Mucosa of rectum (tissue), 2 donors: ENCODE measurements around the gene RPS6KA2.
"Not testable (repeated sequence)": the region's sequence is repeated elsewhere in the genome, so short reads cannot be mapped to it uniquely, and the experiment has no call there.

Source experiments
- H3K27ac ChIP-seq, 2 donors: one replicate each; pipeline ENCODE4 v1.7.0; 2013; ENCODE audit warnings: inconsistent platforms in 2 of 2, low read depth in 2 of 2, low read length in 2 of 2
- H3K27me3 ChIP-seq, 2 donors: one replicate each; pipeline ENCODE4 v1.7.0; 2013; ENCODE audit warnings: low read length in 2 of 2; ENCODE audit not compliant: control insufficient read depth in 2 of 2, insufficient read depth in 2 of 2
- H3K36me3 ChIP-seq, 2 donors: one replicate each; pipeline ENCODE4 v1.7.0; 2013; ENCODE audit warnings: low read length in 2 of 2; ENCODE audit not compliant: control insufficient read depth in 2 of 2, insufficient read depth in 2 of 2
- H3K4me1 ChIP-seq, 2 donors: one replicate each; pipeline ENCODE4 v1.7.0; 2013; ENCODE audit warnings: low read length in 2 of 2, mild to moderate bottlenecking in 1 of 2; ENCODE audit not compliant: control insufficient read depth in 2 of 2, insufficient read depth in 2 of 2
- H3K4me3 ChIP-seq, 2 donors: one replicate each; pipeline ENCODE4 v1.7.0; 2013; ENCODE audit warnings: low read length in 2 of 2
- H3K9ac ChIP-seq, 2 donors: one replicate each; pipeline ENCODE4 v1.7.0; 2013; ENCODE audit warnings: low read length in 2 of 2, low read depth in 1 of 2, mild to moderate bottlenecking in 1 of 2
- H3K9me3 ChIP-seq, 2 donors: one replicate each; pipeline ENCODE4 v1.7.0; 2013; ENCODE audit warnings: low read length in 2 of 2; ENCODE audit not compliant: control insufficient read depth in 2 of 2
- donor health status: healthy.
- donor health status: Normal muscosa, but diverticular disease.

Gene RPS6KA2

GRCh38 chr6:166543603-166544295 lies 83.3 kb downstream of the RPS6KA2 start:
- H3K36me3 ChIP-seq: no peaks in the 10 kb centered on the region
- no peaks in the 10 kb centered on the region for H3K9me3 ChIP-seq
- no peak overlapping the region for H3K4me3 ChIP-seq
- no peak overlapping the region for H3K27ac ChIP-seq
- H3K27me3 ChIP-seq: no peaks in the 10 kb centered on the region
- peaks cover 0 to 3% of the 10 kb centered on the region in 2 donors for H3K4me1 ChIP-seq
- H3K9ac ChIP-seq: no peak overlapping the region

DNA sequence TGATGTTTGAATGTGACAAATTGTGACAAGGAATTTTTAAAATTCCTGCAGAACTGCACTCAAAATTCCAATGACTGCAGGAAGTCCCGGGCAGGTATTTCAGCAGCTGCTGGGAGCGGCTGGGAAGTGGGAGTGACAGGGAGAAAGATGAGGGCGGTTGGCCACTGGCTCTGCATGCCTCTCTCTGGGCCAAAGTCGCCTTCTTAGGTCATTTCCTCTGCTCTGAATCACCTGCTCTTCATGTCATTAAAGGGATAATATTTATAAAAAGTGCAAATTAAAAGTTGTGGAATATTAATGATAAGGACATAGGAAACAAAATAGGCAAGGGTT lies 84.5 kb downstream of the RPS6KA2 start:
- Histone ChIP-seq H3K9ac (no peak overlapping the region), H3K4me3 (peak overlapping the region in 1 of 2 donors; percentile 18), H3K27me3 (no peaks in the 10 kb centered on the region), H3K36me3 (no peaks in the 10 kb centered on the region), H3K9me3 (no peaks in the 10 kb centered on the region), H3K4me1 (peaks cover 0 to 3% of the 10 kb centered on the region in 2 donors), H3K27ac (peak overlapping the region in 1 of 2 donors; percentile 19)

DNA sequence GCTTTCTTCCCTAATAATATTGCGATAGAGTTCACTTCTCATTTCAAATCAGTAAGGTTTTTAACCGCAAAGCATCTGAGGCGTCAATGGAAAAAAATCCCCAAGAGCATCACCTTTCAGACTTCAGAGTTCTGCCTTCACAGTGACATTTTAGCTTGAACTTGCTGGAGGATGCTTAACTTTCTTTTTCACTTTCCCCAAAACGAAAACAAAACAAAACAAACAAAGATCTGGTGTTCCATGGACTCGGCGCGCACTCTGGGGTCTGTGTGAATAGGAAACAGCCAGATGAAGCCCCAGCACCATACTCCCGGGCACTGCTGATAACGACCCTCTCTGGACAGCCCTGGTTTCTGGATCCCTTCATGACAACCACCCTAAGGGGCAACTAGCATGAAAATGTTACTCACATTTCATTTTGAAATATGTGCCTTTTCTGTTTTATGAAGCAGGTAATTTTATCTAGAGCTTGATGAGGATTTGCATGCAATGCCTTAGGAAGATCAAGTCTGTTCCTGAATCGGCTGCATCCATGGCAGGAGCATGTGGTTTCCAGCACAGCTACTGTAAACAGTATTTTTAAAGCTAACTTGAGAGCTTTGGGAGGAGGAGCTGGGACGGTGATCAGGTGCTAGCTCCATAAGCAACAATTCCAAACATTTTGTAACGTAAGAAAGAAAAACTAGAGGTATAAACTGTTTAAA lies 85.0 kb downstream of the RPS6KA2 start:
- peak overlapping the region in 1 of 2 donors; percentile 23 for H3K9ac ChIP-seq
- H3K4me3 ChIP-seq: peak overlapping the region; percentile 8 to 18
- H3K4me1 ChIP-seq: peaks cover 0 to 3% of the 10 kb centered on the region in 2 donors
- no peaks in the 10 kb centered on the region for H3K27me3 ChIP-seq
- H3K36me3 ChIP-seq: no peaks in the 10 kb centered on the region
- H3K9me3 ChIP-seq: no peaks in the 10 kb centered on the region
- H3K27ac ChIP-seq: peak overlapping the region in 1 of 2 donors; percentile 19

- Histone ChIP-seq H3K9me3 (no peaks in the 10 kb centered on the region), H3K9ac (no peak overlapping the region), H3K36me3 (no peaks in the 10 kb centered on the region), H3K4me1 (peaks cover 0 to 3% of the 10 kb centered on the region in 2 donors), H3K4me3 (peak overlapping the region; percentile 20 to 49), H3K27me3 (no peaks in the 10 kb centered on the region), H3K27ac (peak overlapping the region; percentile 32 to 40)
Measured at GRCh38 chr6:166541366-166541765, 85.7 kb downstream of the RPS6KA2 start.

DNA sequence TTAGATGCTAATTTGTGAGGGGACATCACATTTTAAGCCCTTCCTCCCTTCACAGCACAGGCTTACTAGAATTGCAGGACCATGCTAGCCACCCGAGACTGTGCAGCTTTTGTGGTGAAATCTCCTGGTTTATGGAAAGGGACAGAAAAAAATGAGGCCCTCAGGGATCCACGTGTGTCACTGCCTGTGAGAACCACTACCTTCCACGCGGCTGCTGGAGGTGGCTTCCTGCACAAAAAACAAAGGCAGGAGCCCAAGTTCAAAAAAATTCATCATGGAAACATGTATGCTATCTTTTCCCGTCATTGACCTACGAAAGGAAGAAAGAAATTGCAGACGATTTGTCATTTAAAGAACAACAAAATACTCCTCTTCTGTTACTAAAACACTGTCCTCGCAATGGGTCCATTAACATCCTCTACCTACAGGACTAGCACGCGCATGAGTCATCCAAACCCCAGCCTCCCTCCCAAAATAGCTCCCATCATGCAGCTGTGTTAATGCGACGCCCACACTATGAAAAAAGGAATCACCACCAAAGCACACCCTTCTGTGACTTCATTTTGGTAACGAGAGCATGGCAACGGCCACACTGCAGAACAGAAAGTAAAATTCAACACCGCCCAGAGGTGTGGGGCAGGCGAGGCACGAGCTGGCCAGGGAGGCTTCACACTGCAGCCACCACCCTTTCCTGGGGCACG lies 86.3 kb downstream of the RPS6KA2 start:
- Histone ChIP-seq H3K27ac (peak overlapping the region; percentile 32 to 40), H3K9me3 (no peaks in the 10 kb centered on the region), H3K36me3 (no peaks in the 10 kb centered on the region), H3K9ac (no peak overlapping the region), H3K4me3 (peak overlapping the region; percentile 20 to 49), H3K27me3 (no peaks in the 10 kb centered on the region), H3K4me1 (peaks cover 0 to 3% of the 10 kb centered on the region in 2 donors)

DNA sequence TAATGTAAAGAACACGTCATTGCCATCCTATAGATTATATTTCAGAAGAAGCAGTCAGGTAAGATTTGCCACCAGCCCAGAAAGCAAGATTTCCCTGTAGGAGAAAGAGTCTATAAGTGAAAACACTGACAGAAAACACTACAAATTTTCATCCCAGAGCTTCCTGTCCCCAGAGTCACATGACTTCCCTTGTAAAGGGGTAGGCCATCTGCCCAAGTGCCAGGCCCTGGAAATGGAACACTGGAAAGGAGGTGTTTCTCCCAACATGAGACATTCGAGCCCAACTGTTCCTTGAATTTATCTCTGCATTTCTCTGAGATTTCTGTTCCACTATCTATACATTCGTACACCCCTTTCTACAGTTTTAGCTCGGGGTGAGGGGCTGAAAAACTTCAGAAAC lies 87.5 kb downstream of the RPS6KA2 start:
- H3K4me3 ChIP-seq: no peak overlapping the region
- H3K9ac ChIP-seq: no peak overlapping the region
- H3K27me3 ChIP-seq: no peaks in the 10 kb centered on the region
- no peak overlapping the region for H3K27ac ChIP-seq
- H3K36me3 ChIP-seq: no peaks in the 10 kb centered on the region
- peaks cover 0 to 3% of the 10 kb centered on the region in 2 donors for H3K4me1 ChIP-seq
- H3K9me3 ChIP-seq: no peaks in the 10 kb centered on the region

GRCh38 chr6:166539011-166539385 lies 88.1 kb downstream of the RPS6KA2 start:
- not testable (repeated sequence) for H3K4me1 ChIP-seq, H3K9me3 ChIP-seq, H3K27me3 ChIP-seq, H3K36me3 ChIP-seq, H3K4me3 ChIP-seq, H3K27ac ChIP-seq, H3K9ac ChIP-seq

- no peaks in the 10 kb centered on the region for H3K36me3 ChIP-seq
- H3K9ac ChIP-seq: no peak overlapping the region
- H3K4me3 ChIP-seq: no peak overlapping the region
- peaks cover 0 to 3% of the 10 kb centered on the region in 2 donors for H3K4me1 ChIP-seq
- H3K27me3 ChIP-seq: no peaks in the 10 kb centered on the region
- H3K27ac ChIP-seq: no peak overlapping the region
- H3K9me3 ChIP-seq: no peaks in the 10 kb centered on the region
Measured at GRCh38 chr6:166538297-166539010, 88.6 kb downstream of the RPS6KA2 start.

DNA sequence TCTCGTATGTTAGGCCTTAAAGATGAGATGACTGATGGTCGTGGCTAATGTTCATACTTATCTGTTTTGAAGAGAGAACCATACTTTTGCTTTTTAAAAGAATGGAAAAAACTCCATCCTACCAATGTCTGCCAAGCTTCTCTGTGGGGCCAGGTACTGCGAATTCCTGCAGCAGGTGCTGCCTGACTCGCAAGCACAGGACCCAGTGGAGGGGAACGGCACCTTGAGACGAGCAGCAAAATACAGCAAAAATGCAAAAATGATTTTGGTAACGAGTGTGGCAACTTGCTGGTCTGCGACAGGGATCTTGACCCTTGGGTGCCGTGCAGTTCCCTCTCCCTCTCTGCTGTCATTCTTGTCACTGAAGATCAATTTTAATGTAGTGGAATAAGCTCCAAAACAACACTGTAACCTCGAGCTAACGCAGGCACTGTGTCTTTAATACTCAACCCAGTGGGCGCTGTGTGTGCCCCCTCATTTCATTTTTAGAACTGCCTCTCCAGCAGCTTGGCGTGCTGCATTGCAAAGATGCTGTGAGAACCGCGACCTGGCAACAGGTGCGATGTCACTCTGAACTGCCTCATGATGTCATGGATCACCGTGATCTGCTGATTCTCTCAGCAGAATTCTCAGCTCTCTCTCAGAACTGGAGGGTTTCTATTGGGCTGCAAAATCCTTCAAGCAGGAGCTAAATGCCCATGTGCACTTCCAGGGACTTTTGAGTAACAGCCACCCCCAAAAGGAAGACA lies 92.2 kb downstream of the RPS6KA2 start:
- Histone ChIP-seq H3K4me3 (no peak overlapping the region), H3K4me1 (no peaks in the 10 kb centered on the region), H3K9me3 (no peaks in the 10 kb centered on the region), H3K36me3 (no peaks in the 10 kb centered on the region), H3K9ac (no peak overlapping the region), H3K27ac (no peak overlapping the region), H3K27me3 (no peaks in the 10 kb centered on the region)
